HCT116 (cell line): ENCODE data around the gene SERTAD1.

Experiments
- ATF3 ChIP-seq: IDR thresholded peaks from 2 replicates; pipeline ENCODE4 v1.6.1; 2012
- CEBPB ChIP-seq: IDR thresholded peaks from 2 replicates; pipeline ENCODE4 v1.6.1; 2012; ENCODE audit warnings: low read depth
- CTCF ChIP-seq, 3 experiments: fragments of 200-600 bp in 1 of 3; sonication (generic) in 1 of 3; IDR thresholded peaks in 2 of 3; conservative IDR thresholded peaks in 1 of 3; 2 replicates each; pipeline ENCODE4 v1.5.1; 2012 to 2017; ENCODE audit warnings: low read depth in 2 of 3, low read length in 2 of 3, antibody characterized with exemption in 1 of 3, borderline replicate concordance in 1 of 3, control low read depth in 1 of 3, mild to moderate bottlenecking in 1 of 3, mixed read lengths in 1 of 3, mixed run types in 1 of 3, moderate library complexity in 1 of 3; ENCODE audit not compliant: insufficient read depth in 1 of 3
- EZH2 ChIP-seq: fragments of 200-600 bp; sonication (generic); IDR thresholded peaks from 2 replicates; pipeline ENCODE4 v1.6.1; 2017; ENCODE audit warnings: antibody characterized with exemption, mixed run types
- MAX ChIP-seq: IDR thresholded peaks from 2 replicates; pipeline ENCODE4 v1.6.1; 2012
- POLR2A ChIP-seq: IDR thresholded peaks from 2 replicates; pipeline ENCODE4 v1.7.0; 2011; ENCODE audit warnings: borderline replicate concordance; ENCODE audit not compliant: insufficient read depth, insufficient read length; ENCODE audit errors: extremely low read depth
- POLR2AphosphoS5 ChIP-seq: IDR thresholded peaks from 2 replicates; pipeline ENCODE4 v1.6.1; 2011; ENCODE audit warnings: mild to moderate bottlenecking, low read depth, low read length, moderate library complexity
- RAD21 ChIP-seq: IDR thresholded peaks from 2 replicates; pipeline ENCODE4 v1.6.1; 2012; ENCODE audit warnings: low read depth, mild to moderate bottlenecking
- SRF ChIP-seq: IDR thresholded peaks from 2 replicates; pipeline ENCODE4 v1.6.1; 2012; ENCODE audit warnings: low read depth
- YY1 ChIP-seq: IDR thresholded peaks from 2 replicates; pipeline ENCODE4 v1.6.1; 2011; ENCODE audit warnings: low read length, low read depth, moderate library complexity, mild to moderate bottlenecking; ENCODE audit not compliant: insufficient replicate concordance; ENCODE audit errors: extremely low read depth
- ZBTB33 ChIP-seq: IDR thresholded peaks from 2 replicates; pipeline ENCODE4 v1.6.1; 2011; ENCODE audit warnings: mild to moderate bottlenecking, low read length, moderate library complexity; ENCODE audit not compliant: insufficient replicate concordance; ENCODE audit errors: extremely low read depth
- ZNF274 ChIP-seq: fragments of 200-500 bp; sonication (Bioruptor generic); IDR thresholded peaks from 2 replicates; pipeline ENCODE4 v1.6.1; 2014; ENCODE audit warnings: mild to moderate bottlenecking, low read depth, low read length, inconsistent platforms

- TF ChIP-seq CTCF (IDR thresholded peaks at IDR 0.05 in 2 of 3, conservative IDR thresholded peaks at IDR 0.05 in 1 of 3; ENCODE audit: borderline replicate concordance in 1 of 3, insufficient read depth in 1 of 3, low read depth in 2 of 3, low read length in 2 of 3) (no peak), POLR2A (no peak), POLR2AphosphoS5 (no peak), RAD21 (no peak), CEBPB (no peak), YY1 (no peak), EZH2 (no peak), ZBTB33 (no peak), ATF3 (no peak), MAX (no peak), ZNF274 (no peak), SRF (no peak)
Measured at GRCh38 chr19:40449506-40449905, 23.7 kb upstream of the SERTAD1 start.
